Activated naive CD8-positive, alpha-beta T cell treated with anti-CD3 and anti-CD28 coated beads, Interleukin-2, amount 50 U/mL, for 16 hours (primary cell): ENCODE data around the gene MAP7.
"Not testable (repeated sequence)": the region's sequence is repeated elsewhere in the genome, so short reads cannot be mapped to it uniquely, and the experiment has no call there.

Source experiments
- DNase-seq: peaks from one replicate; pipeline ENCODE4 v3.0.0-alpha.2; 2020; ENCODE audit warnings: low read depth, low spot score

MAP7 gene

GRCh38 chr6:136338486-136338885, 211.7 kb downstream of the MAP7 start:
- no peak for DNase-seq

GRCh38 chr6:136337606-136338005, 212.6 kb downstream of the MAP7 start:
- DNase-seq = no peak

- no peak for DNase-seq
These were observed 213.1 kb downstream of the MAP7 start for GRCh38 chr6:136337121-136337520.

GRCh38 chr6:136335736-136336363, 214.4 kb downstream of the MAP7 start:
- DNase-seq = no peak

- no peak for DNase-seq
These were observed 215.4 kb downstream of the MAP7 start for GRCh38 chr6:136334853-136335252.

GRCh38 chr6:136334465-136334846, 215.8 kb downstream of the MAP7 start:
- no peak for DNase-seq

GRCh38 chr6:136333824-136334464, 216.3 kb downstream of the MAP7 start:
- no peak for DNase-seq

GRCh38 chr6:136331461-136331860, 218.8 kb downstream of the MAP7 start:
- DNase-seq = no peak

- DNase-seq = no peak
These were observed 219.6 kb downstream of the MAP7 start for GRCh38 chr6:136330634-136331033.

GRCh38 chr6:136326038-136326553, 224.1 kb downstream of the MAP7 start:
- DNase-seq = no peak

- no peak for DNase-seq
These were observed 225.4 kb downstream of the MAP7 start for GRCh38 chr6:136324686-136325380.

GRCh38 chr6:136323431-136324112, 226.7 kb downstream of the MAP7 start:
- no peak for DNase-seq

GRCh38 chr6:136319732-136320131, 230.5 kb downstream of the MAP7 start:
- DNase-seq = no peak

- DNase-seq = no peak
These were observed 231.5 kb downstream of the MAP7 start for GRCh38 chr6:136318676-136319075.

- DNase-seq = no peak
These were observed 232.3 kb downstream of the MAP7 start for GRCh38 chr6:136317971-136318370.

GRCh38 chr6:136317021-136317694, 233.1 kb downstream of the MAP7 start:
- peak; percentile 4 for DNase-seq

- DNase-seq = no peak
These were observed 234.6 kb downstream of the MAP7 start for GRCh38 chr6:136315594-136315993.

- no peak for DNase-seq
These were observed 237.2 kb downstream of the MAP7 start for GRCh38 chr6:136312975-136313374.

GRCh38 chr6:136309729-136310311, 240.4 kb downstream of the MAP7 start:
- no peak for DNase-seq

GRCh38 chr6:136309171-136309570, 241.1 kb downstream of the MAP7 start:
- no peak for DNase-seq

GRCh38 chr6:136308469-136308868, 241.8 kb downstream of the MAP7 start:
- not testable (repeated sequence) for DNase-seq
